ENCODE measurements around the gene ARMCX4.

DNA sequence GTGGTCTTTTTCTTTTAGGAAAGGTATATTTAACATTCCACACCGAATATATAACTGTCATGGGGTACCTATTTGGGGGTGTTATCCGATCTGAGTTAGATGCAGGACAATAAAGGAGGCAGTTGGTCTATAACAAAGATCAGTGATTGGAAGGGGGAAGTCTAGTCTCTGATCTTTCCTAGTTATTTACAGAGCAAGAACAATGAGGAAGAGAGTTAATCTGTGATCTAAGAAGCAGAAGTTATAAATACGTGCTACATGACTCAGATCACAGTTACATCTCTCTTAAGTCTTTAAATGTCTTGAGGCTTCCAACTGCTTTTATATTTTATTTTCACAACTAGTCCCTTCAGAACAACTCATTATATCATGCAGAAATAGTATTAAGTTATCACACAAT is 33.2 kb upstream of the ARMCX4 start:
- TF ChIP-seq, protein P1, sequence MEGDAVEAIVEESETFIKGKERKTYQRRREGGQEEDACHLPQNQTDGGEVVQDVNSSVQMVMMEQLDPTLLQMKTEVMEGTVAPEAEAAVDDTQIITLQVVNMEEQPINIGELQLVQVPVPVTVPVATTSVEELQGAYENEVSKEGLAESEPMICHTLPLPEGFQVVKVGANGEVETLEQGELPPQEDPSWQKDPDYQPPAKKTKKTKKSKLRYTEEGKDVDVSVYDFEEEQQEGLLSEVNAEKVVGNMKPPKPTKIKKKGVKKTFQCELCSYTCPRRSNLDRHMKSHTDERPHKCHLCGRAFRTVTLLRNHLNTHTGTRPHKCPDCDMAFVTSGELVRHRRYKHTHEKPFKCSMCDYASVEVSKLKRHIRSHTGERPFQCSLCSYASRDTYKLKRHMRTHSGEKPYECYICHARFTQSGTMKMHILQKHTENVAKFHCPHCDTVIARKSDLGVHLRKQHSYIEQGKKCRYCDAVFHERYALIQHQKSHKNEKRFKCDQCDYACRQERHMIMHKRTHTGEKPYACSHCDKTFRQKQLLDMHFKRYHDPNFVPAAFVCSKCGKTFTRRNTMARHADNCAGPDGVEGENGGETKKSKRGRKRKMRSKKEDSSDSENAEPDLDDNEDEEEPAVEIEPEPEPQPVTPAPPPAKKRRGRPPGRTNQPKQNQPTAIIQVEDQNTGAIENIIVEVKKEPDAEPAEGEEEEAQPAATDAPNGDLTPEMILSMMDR (IDR thresholded peaks at IDR 0.05), result no peak
- no peak for TF ChIP-seq POLR2A (IDR thresholded peaks at IDR 0.05)
